ENCODE measurements around the gene ANGPTL5.
"Not testable (repeated sequence)": the region's sequence is repeated elsewhere in the genome, so short reads cannot be mapped to it uniquely, and the experiment has no call there.

ANGPTL5 gene

DNA sequence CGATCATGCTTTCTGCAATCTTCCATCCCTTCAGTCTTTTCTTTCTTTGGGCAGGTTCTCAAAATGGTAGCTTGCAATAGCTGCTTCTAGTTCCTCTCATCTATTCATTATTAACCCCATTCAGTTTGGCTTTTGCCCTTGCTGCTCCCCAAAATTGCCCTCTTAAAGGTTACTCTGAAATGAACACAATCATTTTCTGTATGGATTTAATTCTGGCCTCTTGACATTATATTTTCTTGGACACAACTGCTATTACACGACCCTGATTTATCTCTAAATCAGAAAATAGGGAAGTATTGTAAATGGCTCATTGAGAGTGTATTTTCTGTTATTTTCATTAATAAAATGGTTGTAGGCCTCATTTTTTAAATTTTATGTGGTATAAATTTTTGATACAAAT lies at the start of gene ANGPTL5:
Gene ANGPTL5 (minus strand): TSS at position 101 of the 400 bp plus-strand sequence. CDS start 8,613 bp downstream, outside the sequence.
- in situ Hi-C loops (cut with MboI; ENCODE audit: low sequenced_read_pairs) = no loop called here

DNA sequence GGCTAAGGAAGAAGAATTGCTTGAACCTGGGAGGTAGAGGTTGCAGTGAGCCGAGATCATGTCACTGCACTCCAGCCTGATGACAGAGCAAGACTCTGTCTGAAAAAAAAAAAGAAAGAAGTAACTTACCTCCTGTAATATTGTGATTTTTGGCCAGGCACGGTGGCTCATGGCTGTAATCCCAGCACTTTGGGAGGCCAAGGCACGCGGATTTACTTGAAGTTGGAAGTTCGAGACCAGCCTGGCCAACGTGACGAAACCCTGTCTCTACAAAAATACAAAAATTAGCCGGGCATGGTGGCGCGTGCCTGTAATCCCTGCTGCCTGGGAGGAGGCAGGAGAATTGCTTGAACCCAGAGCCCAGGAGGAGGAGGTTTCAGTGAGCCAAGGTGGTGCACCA lies 47.9 kb upstream of the ANGPTL5 start:
- in situ Hi-C loops (cut with MboI; ENCODE audit: low sequenced_read_pairs) = not testable (repeated sequence)

DNA sequence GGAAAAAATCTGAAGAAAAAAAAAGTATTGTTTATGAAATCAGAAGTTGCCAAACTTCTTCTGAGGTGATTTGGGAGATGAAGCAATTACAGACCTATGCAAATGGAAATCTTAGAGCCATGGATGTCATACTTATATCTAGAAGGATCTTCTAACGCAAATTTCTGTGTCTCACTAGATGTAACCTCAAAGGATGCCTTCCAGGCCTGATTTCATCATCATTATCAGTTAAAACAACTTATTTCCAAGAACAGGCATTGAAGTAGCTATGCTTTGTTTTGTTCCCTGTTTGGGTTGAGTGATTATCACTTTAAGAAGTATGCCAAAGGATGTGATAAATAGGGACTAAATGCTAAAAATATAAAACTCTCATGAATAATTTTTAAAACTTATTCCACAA lies 43.9 kb upstream of the ANGPTL5 start:
- in situ Hi-C loops (cut with MboI; ENCODE audit: low sequenced_read_pairs) = no loop called here

DNA sequence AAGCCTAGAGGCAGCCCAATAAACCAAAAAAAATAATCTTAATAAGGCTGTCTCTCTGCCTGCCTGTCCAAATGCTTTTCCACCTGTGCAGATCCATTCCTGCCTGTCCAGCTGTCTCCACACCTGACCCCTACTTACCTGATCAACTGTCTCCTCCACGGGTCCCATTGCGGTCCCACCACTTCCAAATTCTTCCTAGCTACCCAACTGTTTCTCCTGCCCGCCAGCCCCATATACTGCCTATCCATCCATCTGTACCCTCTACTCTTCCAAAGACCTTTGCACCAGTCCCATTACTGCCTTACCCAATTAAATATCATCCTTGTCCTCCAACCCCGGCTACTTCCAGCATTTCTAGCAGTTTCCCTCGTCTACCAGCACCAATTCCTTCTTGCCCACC lies 39.4 kb upstream of the ANGPTL5 start:
- in situ Hi-C loops (cut with MboI; ENCODE audit: low sequenced_read_pairs) = no loop called here

DNA sequence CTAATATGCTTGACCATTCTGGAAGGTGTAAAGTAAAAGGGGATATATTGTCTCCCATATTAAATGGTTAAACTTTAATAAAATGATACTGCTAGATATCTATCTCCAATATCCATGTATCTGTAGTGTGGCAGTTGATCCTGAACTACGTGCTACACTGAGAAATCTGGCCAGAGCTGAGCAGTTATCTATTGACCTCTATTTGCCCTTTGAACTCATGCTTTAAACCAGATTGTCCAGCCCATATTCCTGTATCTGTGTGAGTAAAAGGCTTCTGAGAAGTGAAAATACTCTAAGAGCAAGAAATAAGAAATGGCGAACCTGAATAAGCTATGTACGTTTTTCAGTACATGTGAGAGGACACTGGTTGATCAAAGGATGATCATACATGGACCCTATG lies 39.0 kb upstream of the ANGPTL5 start:
- in situ Hi-C loops (cut with MboI; ENCODE audit: low sequenced_read_pairs) = no loop called here

DNA sequence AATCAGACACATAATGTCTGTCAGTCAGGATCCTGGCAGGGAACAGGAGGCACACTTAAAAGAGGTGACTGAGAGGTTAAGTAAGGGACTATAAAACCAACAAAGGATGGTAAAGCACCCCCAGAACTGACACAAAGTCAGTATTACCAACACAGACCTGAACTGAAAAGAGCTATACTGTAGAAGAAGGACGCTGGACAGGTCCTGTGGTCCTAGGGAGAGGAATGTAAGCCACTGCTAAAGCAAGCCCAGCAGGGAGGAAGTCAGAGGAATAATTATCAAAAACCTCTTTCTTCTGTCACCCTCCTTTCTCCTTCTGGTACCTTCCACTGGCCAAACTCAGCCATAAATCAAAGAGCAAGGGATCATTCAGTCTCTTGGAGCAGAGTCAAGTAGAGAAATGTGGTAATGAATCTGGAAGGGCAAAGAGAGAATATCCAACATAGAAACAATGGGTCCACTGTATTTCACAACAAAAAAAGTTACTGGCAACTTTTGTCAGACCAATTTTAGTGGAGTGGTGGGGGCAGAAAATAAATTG lies 33.4 kb upstream of the ANGPTL5 start:
- in situ Hi-C loops (cut with MboI; ENCODE audit: low sequenced_read_pairs) = no loop called here

DNA sequence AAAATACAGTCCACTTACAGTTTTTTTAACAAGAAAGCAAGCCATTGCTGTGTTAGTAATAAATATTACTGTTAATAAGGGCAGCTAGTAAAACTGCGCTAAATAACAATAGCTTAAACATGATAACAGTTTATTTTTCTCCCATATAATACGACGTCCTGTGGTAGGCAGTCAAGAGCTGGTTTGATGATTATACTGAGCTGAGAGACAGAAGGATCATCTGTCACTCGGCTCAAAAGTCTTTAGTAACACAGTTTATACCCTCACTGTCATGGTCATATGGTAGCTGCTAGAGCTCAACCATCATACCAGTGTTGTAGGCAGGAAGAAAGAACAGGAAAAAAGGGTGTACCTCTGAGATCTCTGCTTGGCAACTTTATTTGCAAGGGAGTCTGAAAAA lies 29.1 kb upstream of the ANGPTL5 start:
- in situ Hi-C loops (cut with MboI; ENCODE audit: low sequenced_read_pairs) = no loop called here

DNA sequence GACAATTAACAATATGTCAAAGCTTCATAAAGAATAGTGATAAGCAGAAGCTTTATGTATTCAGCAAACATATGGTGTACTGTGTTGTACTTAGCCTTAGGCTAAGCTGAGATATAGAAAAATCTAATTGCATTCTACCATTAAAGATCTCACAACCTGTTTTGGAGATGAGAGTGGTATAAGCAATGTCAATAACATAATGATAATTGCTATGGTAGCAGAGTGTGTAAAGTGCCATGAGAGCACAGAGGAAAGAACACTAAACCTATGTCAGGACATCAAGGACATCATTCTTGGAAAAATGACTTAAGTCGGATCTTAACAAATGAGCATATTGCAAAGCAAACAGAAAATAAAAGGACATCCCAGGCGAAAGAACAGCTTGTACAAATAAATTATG lies 28.6 kb upstream of the ANGPTL5 start:
- in situ Hi-C loops (cut with MboI; ENCODE audit: low sequenced_read_pairs) = no loop called here

DNA sequence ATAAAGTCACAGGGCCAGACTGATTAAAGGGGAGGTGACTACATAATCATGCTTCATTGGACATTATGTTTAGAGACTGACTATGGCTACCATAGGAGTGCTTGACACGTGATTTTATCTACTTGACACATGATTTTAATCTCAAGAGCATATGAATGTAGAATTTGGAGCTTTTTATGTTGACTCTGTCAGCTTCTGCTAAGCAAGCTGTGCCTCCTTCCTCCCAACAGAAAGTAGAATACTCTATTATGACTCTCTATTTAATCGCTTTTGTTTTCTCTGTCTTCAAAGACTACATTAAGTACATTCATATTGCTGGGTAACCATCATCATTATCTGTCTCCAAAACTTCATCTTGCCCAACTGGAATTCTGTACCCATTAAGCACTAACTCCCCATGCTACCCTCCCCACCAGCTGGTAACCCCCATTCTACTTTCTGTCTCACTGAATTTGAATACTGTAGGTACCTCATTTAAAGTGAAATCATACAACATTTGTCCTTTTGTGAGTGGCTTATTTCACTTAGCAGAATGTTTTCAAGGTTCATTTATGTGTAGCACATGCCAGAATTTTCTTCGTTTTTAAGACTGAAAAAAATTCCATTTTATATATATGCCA lies 24.7 kb upstream of the ANGPTL5 start:
- in situ Hi-C loops (cut with MboI; ENCODE audit: low sequenced_read_pairs) = no loop called here

DNA sequence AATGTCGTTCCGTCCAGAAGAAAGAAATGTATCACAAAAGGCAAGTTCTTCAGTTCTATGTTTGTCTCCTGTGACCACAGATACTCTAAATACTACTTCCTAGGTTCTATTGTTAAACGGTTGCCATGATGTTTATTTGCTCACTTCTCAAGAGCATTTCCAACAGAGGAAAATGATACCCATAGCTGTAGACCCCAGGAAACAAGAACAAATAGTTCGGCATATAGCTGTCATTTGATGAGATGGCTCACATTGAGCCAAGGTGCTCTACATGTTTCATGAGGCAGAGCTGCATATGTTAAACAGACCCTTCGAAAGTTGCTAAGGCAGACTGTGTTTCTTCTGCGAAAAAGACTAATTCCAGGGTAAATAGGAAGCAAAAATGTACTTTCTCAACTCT lies 15.4 kb upstream of the ANGPTL5 start:
- in situ Hi-C loops (cut with MboI; ENCODE audit: low sequenced_read_pairs) = no loop called here

DNA sequence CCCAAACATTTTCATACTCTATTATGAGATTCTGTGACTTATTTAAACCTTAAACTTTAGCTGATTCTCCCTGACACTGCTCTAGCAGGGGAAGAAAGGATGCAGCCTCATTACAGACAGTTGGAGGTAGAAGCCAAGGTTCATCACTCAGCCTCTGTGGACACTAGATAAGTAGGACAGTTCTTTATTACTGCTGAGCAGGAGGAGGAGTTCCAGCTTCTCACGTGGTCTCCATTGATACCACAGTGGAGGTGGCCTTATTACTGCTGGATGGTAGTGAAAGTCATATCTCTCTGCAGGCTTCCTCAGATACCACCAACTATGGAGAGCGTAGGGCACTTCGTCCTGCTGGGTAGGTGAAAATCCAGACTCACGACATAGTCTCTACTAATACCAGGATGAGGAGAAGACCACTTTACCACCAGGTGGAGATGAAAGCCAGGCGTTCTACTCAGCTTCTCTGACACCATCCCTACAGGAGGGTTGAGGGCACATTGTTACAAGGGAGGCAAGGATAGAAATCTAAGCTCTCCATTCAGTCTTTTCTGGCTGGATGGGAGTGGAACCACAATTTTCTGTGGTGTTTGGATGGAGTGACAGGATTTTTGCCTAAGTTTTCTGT lies 13.1 kb upstream of the ANGPTL5 start:
- in situ Hi-C loops (cut with MboI; ENCODE audit: low sequenced_read_pairs) = no loop called here

DNA sequence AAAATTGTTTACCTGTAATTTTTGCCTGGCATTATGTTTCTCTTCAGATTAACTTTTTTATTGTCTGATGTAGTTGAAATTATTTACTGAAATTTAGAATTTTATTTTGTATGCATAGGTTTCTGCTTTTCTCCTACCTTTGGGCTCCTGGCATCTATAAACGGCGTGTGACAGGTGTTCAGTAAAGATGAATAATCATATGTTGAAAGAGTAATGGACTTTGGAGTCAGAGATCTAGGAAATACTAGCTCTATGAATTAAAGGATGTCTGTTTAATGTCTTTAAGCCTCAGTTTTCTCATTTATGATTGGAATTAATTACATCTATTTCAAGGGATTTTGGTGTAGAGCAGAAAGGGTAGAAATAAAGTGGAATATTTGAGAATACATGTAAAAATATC lies 7.2 kb upstream of the ANGPTL5 start:
- in situ Hi-C loops (cut with MboI; ENCODE audit: low sequenced_read_pairs) = no loop called here

DNA sequence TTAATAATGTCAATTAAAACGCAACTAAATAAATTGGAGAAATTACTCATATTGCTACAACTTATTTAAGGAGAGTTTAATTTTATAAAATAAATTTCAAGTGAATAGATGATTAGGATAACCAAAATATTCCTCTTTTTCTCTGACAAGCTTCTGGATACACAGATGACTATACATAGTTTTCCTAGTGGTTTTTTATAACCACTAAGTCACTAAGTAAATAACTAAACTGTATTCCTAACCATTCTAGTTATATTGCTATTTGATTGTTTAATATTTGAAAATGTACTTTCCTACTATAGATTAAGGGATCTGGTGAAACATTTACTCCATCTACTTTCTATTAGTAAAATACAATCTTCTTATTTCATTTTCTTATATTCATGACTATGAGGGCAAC lies 4.7 kb upstream of the ANGPTL5 start:
- in situ Hi-C loops (cut with MboI; ENCODE audit: low sequenced_read_pairs) = no loop called here

DNA sequence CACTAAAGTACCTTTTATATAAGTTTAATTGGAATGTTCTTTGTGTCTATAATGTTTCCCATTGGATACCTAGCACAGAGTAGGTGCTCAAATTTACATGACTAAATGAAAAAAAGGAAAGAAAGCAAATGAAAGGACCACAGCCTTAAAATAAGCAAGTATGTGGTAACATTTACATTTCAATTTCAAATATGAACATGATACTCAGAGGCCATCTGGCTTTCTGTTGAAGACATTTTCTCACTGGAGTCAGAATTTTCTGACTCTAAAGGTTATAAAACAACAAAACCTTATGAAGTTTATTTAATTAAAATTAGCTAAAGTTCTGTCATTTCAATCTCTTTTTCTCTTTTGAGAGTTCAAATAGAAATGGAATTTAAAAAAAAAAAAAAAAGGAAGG lies 904 bp upstream of the ANGPTL5 start:
- in situ Hi-C loops (cut with MboI; ENCODE audit: low sequenced_read_pairs) = no loop called here

DNA sequence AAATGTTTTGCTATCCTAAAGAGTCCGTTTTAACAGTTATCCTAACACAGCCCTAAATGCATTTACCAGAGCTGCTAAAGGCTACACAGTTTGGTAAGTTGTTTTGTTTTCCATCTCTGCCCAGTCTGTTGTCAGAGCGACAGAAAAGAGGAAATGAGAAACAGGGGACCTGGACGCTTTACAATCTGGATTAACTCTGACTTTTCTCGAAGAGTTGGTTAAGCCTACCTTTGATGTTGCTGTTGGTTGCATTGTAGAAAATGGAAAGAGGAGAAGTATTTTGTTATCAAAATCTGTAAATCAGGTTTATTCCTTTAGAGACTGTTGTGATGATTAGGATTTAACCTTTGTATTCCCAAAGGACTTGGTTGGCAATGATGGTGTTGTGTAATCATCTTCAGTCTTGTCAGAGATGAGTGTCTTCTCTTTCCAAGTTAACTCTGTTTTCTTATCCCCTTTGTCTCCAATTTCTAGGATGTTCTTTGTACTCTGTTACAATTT lies 481 bp downstream of the ANGPTL5 start:
- in situ Hi-C loops (cut with MboI; ENCODE audit: low sequenced_read_pairs) = no loop called here

DNA sequence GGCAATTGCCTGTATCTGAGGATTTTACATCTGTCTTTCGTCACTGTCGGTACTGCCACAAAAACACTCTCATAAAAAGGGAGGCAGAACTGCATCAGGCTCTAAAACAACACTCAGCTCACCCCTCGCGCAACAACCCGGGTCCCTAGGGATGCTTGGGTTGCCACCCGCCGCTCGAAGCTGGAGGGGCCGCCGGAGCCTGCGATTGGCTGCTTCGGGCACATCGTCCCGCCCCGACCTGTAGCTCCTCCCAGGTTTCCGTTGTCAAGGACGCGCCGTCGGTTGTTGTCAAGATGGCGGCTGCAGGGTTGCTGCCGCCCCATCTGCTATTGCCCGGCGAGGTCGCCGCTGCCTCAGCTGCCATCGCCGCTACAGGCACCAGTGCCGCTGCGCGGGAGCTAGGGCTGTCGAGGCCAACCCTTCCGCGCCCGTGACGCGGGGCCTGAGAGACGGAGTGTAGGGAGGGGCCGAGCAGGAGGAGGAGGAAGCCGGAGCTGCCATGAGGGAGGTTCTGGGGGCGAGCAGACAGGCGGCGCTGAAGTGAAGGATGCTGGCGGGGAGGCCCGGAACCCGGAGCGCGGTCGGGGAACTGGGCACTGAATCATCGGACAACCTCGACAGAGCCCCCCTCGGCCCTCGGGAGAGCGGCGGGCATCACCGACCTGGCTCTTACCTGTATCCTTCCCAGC lies 1.4 kb downstream of the ANGPTL5 start, which contains the start of gene CEP126:
Gene CEP126 (plus strand): TSS at position 273 of the 689 bp plus-strand sequence. CDS start 275 bp downstream, at position 548.
- in situ Hi-C loops (cut with MboI; ENCODE audit: low sequenced_read_pairs) = no loop called here

DNA sequence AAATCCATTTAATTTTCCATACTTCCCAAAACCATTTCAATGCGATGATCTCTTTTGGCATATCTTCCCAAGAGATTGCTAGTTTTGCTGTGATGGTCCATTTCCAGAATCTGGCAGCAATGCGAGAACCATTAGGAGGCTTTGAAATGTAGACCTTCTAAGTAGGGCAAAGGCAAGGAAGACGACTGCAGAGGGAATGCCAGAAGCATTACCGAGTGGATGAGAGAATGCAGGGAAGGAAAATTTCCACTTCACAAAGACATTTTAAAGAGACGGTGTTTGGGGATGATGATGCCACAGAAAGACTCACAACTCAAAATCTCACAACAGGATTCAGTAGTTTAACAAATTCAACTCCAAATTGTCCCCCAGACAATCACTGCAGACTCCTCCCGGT lies 2.0 kb downstream of the ANGPTL5 start:
- in situ Hi-C loops (cut with MboI; ENCODE audit: low sequenced_read_pairs) = no loop called here

DNA sequence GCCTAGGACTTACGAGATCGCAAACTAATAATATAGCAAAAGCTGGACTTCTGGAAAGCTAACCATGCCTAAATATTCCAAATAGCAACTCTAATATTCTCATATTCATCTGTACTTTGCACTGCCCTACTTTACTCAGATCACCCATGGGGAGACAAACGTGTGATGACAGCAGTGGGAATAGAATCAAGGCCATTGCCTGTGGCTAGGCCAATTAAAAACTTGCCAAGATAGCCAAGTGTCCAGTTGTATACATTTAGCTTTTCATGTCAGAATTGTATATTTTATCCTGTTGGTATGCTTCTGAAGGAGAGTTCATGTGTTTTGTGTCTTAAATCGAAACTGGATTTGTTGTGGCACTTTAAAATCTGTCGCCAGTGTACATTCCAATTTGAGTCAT lies 2.7 kb downstream of the ANGPTL5 start:
- in situ Hi-C loops (cut with MboI; ENCODE audit: low sequenced_read_pairs) = no loop called here

DNA sequence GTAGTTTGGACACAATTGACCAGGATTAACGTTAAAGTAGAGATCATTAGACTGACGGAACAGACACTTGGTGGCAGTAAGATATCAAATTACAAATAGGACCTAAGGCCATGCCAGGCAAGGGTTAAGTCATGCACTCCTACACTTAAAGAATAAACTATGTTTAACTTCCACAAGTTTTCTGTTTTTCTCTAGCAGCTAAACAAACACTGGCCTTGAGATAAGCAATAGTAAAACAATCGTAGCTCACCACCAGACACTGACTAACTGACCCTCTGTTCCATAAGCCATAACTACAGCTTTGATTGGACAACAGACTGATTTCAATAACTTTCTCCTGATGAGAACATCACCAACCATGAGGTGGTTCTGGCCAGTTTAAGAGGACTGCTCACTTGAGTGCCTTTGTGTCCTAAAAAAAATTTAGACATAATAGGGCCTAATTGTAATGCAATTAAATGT lies 3.5 kb downstream of the ANGPTL5 start:
- in situ Hi-C loops (cut with MboI; ENCODE audit: low sequenced_read_pairs) = no loop called here

DNA sequence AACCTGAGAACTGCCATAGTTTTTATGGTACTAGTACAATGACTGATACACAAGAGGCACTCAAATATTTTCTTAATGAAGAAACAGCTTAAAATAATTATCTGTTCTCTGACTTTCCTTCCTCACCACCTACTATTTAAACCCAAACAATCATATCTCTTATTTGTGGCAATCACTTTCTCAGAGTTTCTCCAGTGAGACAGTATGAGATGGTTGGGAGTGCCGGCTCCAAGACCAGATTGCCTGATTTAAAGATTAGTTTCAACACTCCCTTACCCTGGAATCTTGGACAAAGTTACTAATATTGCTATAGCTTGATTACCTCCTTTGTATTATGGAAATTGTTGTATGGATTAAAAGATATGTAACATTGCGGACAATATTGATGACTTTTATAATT lies 7.2 kb downstream of the ANGPTL5 start:
- in situ Hi-C loops (cut with MboI; ENCODE audit: low sequenced_read_pairs) = no loop called here

DNA sequence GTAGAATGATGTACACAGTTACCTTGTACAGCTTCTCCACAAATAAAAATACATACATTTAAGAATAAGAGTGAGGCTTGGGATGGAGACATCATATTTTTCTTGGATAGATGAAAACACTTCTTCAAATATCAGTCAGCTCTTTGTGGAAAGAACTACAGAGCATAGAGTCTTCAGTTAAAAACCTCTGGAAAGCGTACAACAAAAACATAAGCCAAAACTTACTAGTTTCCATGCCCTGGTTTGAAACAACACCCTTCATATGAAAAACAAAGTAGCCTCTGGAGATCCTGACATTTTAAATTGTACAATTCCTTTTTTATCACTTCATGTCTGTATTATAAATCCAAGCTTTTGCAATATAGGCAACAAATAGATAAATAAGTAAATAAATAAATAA lies 8.5 kb downstream of the ANGPTL5 start:
- in situ Hi-C loops (cut with MboI; ENCODE audit: low sequenced_read_pairs) = no loop called here

DNA sequence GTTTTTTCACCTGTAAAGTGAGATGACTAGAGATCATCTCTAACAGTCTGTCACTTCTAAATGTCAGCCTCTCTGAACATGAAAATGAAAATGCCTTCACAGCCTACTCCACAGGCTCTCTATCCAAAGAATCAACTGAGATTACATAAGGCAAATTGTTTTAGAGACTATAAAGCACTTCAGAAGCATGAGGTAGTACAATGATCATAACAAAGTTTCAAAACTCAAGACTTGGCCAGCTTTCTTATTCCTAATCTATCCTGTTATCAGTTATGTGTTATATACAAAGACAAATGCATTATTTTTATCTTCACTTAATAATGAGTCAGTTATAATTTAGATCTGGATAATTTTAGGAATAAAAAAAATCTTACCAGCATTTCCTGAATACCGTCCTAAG lies 21.8 kb downstream of the ANGPTL5 start:
- in situ Hi-C loops (cut with MboI; ENCODE audit: low sequenced_read_pairs) = no loop called here

All from hTERT RPE-1 (cell line).